ENCODE results near the gene ZBTB8B.
"Not testable (repeated sequence)": the region's sequence is repeated elsewhere in the genome, so short reads cannot be mapped to it uniquely, and the experiment has no call there.

Gene ZBTB8B

DNA sequence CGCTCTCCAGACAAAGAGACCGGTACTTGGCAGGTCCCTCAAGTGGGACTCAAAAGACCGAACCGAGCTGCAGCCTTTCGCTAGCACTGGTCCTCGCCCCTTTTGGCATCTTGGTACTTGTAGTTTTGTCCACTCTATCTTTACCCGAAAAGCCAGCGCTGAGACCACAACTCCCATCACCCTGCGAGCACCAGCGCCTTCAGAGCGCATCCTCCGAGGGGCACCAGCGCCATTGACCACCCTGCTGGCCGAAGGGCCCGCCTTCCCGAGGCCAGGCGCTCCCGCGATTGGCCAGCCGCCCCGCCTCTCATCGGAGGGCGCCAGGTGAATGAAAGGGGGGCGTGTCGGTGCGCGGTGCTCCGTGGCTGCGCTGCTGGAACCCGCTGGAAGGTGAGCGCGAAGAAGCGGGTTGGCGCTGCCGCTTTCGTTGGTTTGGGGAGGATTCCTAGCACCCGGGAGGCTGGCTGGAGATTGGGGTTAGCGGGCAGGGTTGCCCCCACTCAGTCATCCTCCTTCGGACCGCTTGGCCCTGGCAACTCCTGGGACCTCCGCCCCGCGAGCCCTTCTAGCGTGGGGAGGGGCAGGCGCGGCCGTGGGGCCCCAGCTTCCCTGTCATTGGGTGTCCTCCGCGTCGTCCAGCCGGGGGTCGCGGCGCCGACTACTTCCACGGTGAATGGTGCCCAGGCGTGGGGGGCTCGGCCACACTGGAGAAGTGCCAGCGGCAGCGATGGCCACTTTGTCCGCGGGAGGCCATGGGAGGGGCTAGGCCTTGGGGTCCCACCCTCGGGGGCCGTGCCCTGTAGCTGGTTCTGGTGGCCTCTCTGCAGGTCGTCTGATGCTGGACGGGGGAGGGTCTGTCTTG is at the start of gene ZBTB8B:
Gene ZBTB8B, plus strand, starts transcription at position 357 of the 862 bp plus-strand sequence. CDS start 5,553 bp downstream, outside the sequence.
- DNase-seq: peak in 1 of 2 experiments; percentile 99

DNA sequence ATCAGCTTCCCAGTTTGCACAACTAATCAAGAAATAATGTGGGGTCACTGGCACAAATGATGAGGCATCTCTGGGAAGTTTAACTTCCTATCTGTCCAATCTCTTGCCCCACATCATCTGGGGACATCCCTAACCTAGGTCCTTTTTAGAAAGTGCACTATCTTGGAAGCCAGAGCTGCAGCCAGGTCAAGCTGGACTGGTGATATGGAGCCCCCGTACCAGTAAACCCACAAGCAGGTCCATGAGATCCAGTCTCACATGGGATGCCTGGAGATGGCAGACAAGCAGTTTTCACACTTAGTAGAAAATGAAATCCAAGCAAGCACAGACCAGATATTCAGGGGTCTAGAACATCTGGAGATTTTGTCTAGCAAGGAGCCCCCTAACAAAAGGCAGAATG is 43.1 kb upstream of the ZBTB8B start:
- no peak for DNase-seq

DNA sequence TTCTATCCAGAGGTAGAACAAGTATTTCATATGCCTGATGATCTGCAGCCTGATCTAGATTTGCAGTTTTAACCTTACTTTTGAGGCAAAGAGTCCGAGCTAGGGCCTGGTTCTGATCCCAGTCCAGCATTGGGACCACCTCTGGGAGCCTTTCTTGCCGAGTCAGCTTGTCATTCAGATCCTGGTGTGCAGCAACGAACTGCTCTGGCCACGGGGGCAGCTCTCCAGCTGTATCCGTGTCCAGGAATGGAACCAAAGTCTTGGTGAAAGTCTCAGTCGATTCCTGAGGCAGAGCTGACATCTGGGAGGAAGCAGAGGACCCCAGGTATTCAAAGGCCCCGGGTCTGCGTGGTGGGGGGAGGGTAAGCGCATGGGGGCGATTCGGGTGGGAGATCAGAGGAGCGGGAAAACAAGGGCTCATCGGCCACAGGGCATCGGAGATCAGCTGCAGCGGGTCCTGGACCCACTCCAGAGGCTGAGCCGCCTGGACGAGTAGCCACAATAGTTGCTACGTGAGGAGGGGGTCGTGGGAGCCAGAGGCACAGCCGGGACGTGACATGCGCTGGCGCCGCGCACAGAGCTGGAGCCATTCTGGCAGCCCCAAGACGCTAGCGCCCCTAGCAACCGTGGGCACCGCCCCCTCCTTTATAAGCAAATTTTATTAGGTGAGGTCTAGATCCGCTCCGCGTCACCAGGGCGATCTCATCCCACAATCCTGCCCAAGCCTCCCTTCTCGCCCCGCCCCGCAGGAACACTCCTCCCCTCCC is 38.2 kb upstream of the ZBTB8B start:
- DNase-seq: no peak

- DNase-seq: no peak
Observed at GRCh38 chr1:32427264-32427963, 37.5 kb upstream of the ZBTB8B start.

DNA sequence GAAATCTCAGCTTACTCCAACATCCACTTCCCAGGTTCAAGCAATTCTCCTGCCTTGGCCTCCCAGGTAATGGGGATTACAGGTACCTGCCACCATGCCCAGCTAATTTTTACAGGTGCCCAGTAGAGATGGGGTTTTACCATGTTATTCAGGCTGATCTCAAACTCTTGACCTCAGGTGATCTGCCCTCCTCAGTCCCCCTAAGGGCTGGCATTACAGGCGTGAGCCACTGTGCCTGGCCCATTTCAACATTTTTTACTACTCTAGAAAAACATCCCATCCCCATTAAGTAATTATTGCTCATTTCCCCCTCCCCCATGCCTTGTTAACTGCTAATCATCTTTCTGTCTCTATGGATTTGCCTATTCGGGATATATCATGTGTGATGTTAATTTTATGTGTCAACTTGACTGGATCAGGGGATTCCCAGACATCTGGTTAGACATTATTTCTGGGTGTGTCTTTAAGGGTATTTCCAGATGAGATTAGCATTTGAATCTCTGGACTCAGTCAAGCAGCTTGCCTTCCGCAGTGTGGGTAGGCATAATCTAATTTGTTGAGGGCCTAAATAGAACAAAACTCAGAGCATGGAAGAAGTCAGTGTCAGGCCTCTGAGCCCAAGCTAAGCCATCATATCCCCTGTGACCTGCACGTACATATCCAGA is 33.0 kb upstream of the ZBTB8B start:
- no peak for DNase-seq

- no peak for DNase-seq
Observed at GRCh38 chr1:32438136-32438535, 26.7 kb upstream of the ZBTB8B start.

GRCh38 chr1:32438777-32439176 is 26.1 kb upstream of the ZBTB8B start:
- DNase-seq: not testable (repeated sequence)

GRCh38 chr1:32441467-32441866 is 23.4 kb upstream of the ZBTB8B start:
- not testable (repeated sequence) for DNase-seq

GRCh38 chr1:32447469-32448185 is 17.2 kb upstream of the ZBTB8B start:
- DNase-seq: no peak

DNA sequence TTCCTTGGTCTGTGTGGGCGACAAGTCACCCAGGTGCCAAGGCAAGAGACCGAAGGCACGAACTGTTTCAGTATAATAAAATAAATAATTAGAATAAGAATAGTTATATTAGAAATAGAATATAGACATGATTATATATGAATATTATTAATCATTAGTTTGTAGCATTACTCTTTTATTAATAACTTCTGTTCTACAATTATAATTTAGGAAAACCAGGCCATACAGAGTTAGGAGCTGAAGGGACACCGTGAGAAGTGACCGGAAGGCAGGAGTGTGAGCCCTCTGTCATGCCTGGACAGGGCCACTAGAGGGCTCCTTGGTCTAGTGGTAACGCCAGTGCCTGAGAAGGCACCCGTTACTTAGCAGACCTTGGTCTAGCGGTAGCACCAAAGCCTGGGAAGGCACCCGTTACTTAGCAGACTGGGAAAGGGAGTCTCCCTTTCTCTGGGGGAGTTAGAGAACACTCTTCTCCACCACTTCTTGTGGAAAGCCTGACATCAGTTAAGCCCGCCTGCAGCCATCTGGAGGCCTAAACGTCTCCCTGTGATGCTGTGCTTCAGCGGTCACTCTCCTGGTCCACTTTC is 16.6 kb upstream of the ZBTB8B start:
- peak; percentile 41 to 47 for DNase-seq

DNA sequence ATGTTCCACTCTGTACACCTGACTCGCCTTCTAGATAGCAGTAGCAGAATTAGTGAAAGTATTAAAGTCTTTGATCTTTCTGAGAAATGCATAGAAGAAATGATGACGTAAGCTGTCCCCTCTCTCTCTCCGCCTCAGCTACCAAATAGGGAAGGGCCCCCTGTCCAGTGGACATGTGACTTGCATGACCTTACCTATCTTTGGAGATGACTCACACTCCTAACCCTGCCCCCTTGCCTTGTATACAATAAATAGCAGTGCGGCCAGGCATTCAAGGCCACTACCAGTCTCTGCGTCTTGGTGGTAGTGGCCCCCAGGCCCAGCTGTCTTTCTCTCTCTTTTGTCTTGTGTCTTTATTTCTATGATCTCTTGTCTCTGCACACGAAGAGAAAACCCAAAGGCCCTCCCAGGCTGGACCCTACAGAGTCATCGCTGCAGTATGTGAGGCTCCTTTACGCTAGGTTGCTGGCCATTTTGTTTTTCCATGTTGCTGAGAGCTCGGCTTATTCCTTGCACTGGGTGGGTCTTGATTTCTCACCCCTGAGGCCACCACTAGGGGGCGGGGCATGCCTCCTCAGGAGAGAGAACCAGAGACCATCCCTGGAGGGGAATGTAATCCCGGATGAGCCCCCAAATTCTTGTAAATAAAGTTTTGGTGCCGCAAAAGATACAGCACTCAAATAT is 16.0 kb upstream of the ZBTB8B start:
- DNase-seq: peak in 1 of 2 experiments; percentile 18

DNA sequence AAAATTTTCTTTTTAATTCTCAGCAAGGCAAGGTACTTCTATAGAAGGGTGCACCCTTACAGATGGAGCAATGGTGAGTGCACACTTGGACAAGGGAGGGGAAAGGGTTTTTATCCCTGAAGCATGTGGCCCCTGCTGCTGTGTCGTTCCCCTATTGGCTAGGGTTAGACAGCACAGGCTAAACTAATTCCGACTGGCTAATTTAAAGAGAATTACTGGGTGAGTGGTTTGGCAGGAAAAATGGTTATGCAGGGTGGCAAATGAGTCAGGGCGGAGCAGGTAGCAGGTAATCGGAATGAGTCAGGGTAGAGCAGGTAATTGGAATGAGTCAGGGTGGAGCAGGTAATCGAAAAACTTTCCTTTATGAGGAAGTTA is 15.4 kb upstream of the ZBTB8B start:
- DNase-seq: not testable (repeated sequence)

DNA sequence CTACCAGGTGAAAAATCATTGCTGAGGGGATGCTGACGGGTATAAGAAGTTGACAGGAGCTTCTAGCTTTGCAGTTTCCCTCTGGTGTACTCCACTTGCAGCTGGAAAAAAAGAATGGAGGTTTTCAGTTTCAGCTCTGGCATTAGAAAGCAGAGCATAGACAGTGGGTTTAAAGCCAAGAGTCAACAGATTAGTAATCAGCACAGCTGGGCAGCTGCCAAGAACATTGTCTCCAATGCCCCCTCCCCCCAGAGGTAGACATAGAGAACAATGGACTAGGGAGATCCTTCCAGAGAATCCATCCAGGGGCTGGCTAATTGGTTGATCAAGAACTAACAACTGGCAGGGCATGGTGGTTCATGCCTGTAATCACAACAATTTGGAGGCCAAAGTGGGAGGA is 10.1 kb upstream of the ZBTB8B start:
- DNase-seq: no peak

GRCh38 chr1:32455958-32456357 is 8.9 kb upstream of the ZBTB8B start:
- DNase-seq: no peak

DNA sequence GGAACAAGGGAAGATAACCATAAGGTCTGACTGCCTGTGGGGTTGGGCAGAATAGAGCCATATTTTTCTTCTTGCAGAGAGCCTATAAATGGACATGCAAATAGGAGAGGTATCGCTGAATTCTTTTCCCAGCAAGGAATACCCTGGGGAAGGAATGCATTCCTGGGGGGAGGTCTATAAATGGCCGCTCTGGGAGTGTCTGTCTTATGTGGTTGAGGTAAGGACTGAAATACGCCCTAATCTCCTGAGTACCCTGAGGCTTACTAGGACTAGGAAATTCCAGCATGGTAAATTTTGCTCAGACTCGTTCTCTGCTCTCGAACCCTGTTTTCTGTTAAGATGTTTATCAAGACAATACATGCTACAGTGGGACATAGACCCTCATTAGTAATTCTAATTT is 6.1 kb upstream of the ZBTB8B start:
- DNase-seq: not testable (repeated sequence)

DNA sequence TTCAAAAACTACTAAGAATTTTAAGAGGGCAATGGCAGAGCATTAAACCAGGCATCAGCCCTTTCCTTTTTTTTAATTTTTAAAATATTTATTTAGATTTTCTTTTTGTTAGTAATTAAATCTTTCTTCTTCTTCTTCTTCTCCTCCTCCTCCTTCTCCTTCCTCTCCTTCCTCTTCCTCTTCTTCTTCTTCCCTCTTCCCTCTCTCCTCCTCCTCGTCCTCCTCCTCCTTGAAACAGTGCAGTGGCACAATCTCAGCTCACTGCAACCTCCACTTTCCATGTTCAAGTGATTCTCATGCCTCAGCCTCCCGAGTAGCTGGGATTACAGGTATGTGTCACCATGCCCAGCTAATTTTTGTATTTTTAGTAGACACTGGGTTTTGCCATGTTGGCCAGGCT is 1.9 kb upstream of the ZBTB8B start:
- DNase-seq: not testable (repeated sequence)

DNA sequence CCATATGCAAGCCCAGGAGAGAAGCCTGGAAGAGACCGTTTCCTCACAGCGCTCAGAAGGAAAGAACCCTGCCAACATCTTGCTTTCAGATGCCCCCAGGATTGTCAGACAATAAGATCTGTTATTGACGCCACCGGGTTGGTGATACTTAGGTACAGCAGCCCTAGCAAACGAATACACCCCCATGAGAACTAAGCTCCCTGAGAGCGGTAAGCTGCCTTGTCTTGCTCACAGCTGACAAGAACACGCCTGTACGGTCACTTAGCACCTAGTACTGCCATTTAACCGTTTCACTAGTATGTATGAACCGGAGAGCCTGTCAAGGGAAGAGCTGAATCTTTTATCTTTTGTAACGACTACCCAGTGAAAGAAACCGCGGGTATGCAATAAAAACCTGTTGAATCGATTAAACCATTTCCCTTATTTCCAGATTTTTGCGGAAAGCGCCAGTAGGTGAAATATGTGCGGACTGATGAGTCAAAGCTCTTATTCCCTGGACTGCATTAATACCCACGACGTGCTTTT is 619 bp upstream of the ZBTB8B start:
- peak; percentile 51 to 93 for DNase-seq

- DNase-seq: no peak
Observed at GRCh38 chr1:32465578-32465933, 684 bp downstream of the ZBTB8B start.

- no peak for DNase-seq
Observed at GRCh38 chr1:32466761-32467160, 1.9 kb downstream of the ZBTB8B start.

DNA sequence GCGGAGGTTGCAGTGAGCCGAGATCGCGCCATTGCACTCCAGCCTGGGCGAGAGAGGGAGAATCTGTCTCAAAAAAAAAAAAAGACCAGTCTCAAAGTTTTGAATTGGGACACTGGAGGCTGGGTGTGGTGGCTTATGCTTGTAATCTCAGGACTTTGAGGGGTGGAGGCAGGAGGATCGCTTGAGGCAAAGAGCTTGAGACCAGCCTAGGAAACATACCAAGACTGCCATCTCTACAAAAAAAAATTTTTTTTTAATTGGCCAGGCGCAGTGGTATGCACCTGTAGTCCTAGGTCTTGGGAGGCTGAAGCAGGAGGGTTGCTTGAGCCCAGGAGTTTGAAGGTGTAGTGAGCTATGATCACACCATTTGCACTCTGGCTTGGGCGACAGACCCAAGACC is 3.9 kb downstream of the ZBTB8B start:
- DNase-seq: no peak

DNA sequence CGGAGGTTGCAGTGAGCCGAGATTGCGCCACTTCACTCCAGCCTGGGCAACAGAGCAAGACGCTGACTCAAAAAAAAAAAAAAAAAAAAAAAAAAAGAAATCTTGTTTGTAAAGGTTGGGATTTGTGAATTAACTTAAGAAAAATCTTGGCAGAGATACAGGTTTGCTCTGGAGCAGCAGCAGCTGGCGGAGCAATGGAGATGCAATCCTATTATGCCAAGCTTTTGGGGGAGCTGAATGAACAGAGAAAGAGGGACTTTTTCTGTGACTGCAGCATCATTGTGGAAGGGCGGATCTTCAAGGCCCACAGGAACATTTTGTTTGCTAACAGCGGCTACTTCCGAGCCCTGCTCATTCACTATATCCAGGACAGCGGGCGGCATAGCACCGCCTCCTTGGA is 5.6 kb downstream of the ZBTB8B start:
- no peak for DNase-seq
